ENCODE measurements around the gene LMOD2. TPM values are rescaled to one million over a fixed set of nuclear protein-coding genes. Genes with fewer than 3 reads are reported as not detected.

LMOD2 gene, protein sequence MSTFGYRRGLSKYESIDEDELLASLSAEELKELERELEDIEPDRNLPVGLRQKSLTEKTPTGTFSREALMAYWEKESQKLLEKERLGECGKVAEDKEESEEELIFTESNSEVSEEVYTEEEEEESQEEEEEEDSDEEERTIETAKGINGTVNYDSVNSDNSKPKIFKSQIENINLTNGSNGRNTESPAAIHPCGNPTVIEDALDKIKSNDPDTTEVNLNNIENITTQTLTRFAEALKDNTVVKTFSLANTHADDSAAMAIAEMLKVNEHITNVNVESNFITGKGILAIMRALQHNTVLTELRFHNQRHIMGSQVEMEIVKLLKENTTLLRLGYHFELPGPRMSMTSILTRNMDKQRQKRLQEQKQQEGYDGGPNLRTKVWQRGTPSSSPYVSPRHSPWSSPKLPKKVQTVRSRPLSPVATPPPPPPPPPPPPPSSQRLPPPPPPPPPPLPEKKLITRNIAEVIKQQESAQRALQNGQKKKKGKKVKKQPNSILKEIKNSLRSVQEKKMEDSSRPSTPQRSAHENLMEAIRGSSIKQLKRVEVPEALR
- not detected in 2 replicates for total RNA-seq (2021)
- long read RNA-seq: 0 reads

DNA sequence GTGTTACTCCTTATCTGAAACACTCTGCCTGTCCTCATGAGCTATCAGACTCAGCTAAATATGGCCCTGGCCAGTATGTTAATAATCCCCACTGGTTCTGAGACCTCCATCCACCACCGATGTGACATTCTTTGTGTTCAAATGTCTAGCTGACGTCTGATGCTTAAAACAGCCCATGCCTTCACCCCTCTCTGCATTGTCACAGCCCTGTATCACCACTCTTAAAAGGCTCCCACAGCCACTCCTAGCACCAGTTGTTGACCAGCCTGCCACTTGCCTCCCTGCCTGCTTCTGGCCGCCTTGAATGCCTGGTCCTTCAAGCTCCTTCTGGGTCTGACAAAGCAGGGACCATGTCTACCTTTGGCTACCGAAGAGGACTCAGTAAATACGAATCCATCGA lies at the start of gene LMOD2:
Gene LMOD2 (plus strand): TSS at position 253 of the 400 bp plus-strand sequence. CDS start 98 bp downstream, at position 351.
- no peak within 1 kb of the TSS for H2BK12ac ChIP-seq (ENCODE audit: insufficient read length, low read depth, low read length)
- no peak within 1 kb of the TSS for H3T11ph ChIP-seq (ENCODE audit: low read length)
- TF ChIP-seq, protein P1, sequence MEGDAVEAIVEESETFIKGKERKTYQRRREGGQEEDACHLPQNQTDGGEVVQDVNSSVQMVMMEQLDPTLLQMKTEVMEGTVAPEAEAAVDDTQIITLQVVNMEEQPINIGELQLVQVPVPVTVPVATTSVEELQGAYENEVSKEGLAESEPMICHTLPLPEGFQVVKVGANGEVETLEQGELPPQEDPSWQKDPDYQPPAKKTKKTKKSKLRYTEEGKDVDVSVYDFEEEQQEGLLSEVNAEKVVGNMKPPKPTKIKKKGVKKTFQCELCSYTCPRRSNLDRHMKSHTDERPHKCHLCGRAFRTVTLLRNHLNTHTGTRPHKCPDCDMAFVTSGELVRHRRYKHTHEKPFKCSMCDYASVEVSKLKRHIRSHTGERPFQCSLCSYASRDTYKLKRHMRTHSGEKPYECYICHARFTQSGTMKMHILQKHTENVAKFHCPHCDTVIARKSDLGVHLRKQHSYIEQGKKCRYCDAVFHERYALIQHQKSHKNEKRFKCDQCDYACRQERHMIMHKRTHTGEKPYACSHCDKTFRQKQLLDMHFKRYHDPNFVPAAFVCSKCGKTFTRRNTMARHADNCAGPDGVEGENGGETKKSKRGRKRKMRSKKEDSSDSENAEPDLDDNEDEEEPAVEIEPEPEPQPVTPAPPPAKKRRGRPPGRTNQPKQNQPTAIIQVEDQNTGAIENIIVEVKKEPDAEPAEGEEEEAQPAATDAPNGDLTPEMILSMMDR (conservative IDR thresholded peaks at IDR 0.05): no peak
- H2AK5ac ChIP-seq (ENCODE audit: insufficient read length, low read length): no peak within 1 kb of the TSS
- no peaks in the 10 kb centered on the region for H3K79me1 ChIP-seq (ENCODE audit: insufficient read depth, low read depth, low read length, poor library complexity, severe bottlenecking)
- no peak within 1 kb of the TSS for H4K5ac ChIP-seq (ENCODE audit: insufficient read length, low read depth, low read length)
- H3K27me3 Mint-ChIP-seq (ENCODE audit: low read depth): no peaks in the 10 kb centered on the region
- WGBS (ENCODE audit: extremely low coverage, insufficient read length, low lambda C conversion rate): no CpG with 5 or more reads among the region's 6 CpGs
- no peak within 1 kb of the TSS for H3K27ac Mint-ChIP-seq
- H3K23ac ChIP-seq (ENCODE audit: insufficient read length, low read depth, low read length): no peak within 1 kb of the TSS
- H3K56ac ChIP-seq (ENCODE audit: insufficient read length, low read depth, low read length): no peak within 1 kb of the TSS
- H2BK120ac ChIP-seq (ENCODE audit: low read depth, low read length, poor library complexity, severe bottlenecking): no peak within 1 kb of the TSS
- H3K9me3 Mint-ChIP-seq: no peaks in the 10 kb centered on the region
- H3K4me2 ChIP-seq (ENCODE audit: insufficient read depth, insufficient read length, low read length): no peak within 1 kb of the TSS
- no peak within 1 kb of the TSS for H3K27ac ChIP-seq (ENCODE audit: insufficient read length, low read depth, low read length)
- no peak within 1 kb of the TSS for H3K4me3 Mint-ChIP-seq
- no peaks in the 10 kb centered on the region for H3K4me1 ChIP-seq (ENCODE audit: insufficient read depth, low read length)
- no peaks in the 10 kb centered on the region for H3K27me3 ChIP-seq (ENCODE audit: insufficient read depth, low read length)
- no peaks in the 10 kb centered on the region for H4K20me1 ChIP-seq (ENCODE audit: control insufficient read depth, insufficient read depth, insufficient read length)
- no peak within 1 kb of the TSS for H3K4ac ChIP-seq (ENCODE audit: low read depth, low read length)
- H2BK20ac ChIP-seq (ENCODE audit: low read depth, low read length, poor library complexity, severe bottlenecking): no peak within 1 kb of the TSS
- no peak within 1 kb of the TSS for H4K91ac ChIP-seq (ENCODE audit: insufficient read length, low read depth, low read length)
- no peak within 1 kb of the TSS for H3K14ac ChIP-seq (ENCODE audit: insufficient read depth, low read length)
- H3K79me2 ChIP-seq (ENCODE audit: insufficient read depth, low read length): no peaks in the 10 kb centered on the region
- H3K18ac ChIP-seq (ENCODE audit: insufficient read length, low read depth, low read length): no peak within 1 kb of the TSS
- H3K23me2 ChIP-seq (ENCODE audit: insufficient read length, low read depth, low read length, poor library complexity, severe bottlenecking): no peaks in the 10 kb centered on the region
- H3K36me3 Mint-ChIP-seq (ENCODE audit: insufficient read depth in 1 of 3, low read depth in 3 of 3): no peaks in the 10 kb centered on the region
- no peak within 1 kb of the TSS for H2BK5ac ChIP-seq (ENCODE audit: insufficient read length, low read length)
- H3K9ac ChIP-seq (ENCODE audit: extremely low read depth, insufficient read length, low read length): no peak within 1 kb of the TSS
- no peak within 1 kb of the TSS for H4K8ac ChIP-seq (replicated peaks; ENCODE audit: insufficient read length, low read depth, low read length)
- no peak for DNase-seq
- peaks cover 0 to 10% of the 10 kb centered on the region in 2 experiments; a peak in 2 of 4 replicates for H3K4me1 Mint-ChIP-seq
- H2AFZ ChIP-seq (ENCODE audit: low read length): no peak within 1 kb of the TSS
- no peaks in the 10 kb centered on the region for H3K9me3 ChIP-seq (ENCODE audit: control insufficient read depth, low read depth, low read length)
- H2BK15ac ChIP-seq (ENCODE audit: low read depth, low read length): no peak within 1 kb of the TSS

Data from H9 (cell line).